H1 (cell line): Measurements from ENCODE around the gene LTB4R. TPM values are rescaled to one million over a fixed set of nuclear protein-coding genes. Genes with fewer than 3 reads are reported as not detected.

Source experiments
- CTCF ChIA-PET: fragments of 300-600 bp; sonication (Branson Sonifier 250); formaldehyde crosslinking; loops from one replicate; lab custom pipeline; 2021; ENCODE audit not compliant: partially characterized antibody; lab: Charles Lee
- POLR2A ChIA-PET: fragments of 300-600 bp; sonication (Branson Sonifier 250); formaldehyde crosslinking; loops from one replicate; lab custom pipeline; 2021; ENCODE audit warnings: inconsistent platforms; ENCODE audit not compliant: partially characterized antibody; lab: Charles Lee
- DNase-seq, 2 experiments: peaks; one replicate each; pipeline versions ENCODE4 v3.0.0 to v3.0.0-alpha.2; 2010 to 2022; ENCODE audit warnings: low spot score in 2 of 2, low read depth in 1 of 2, mixed read lengths in 1 of 2
- FAIRE-seq: peaks from 2 replicates; lab custom pipeline; 2011; peaks lifted over from hg19 to GRCh38; lab: Jason Lieb, UNC
- H2AFZ ChIP-seq: 2 replicates; pipeline ENCODE4 v1.8.1; 2012; ENCODE audit warnings: low read length, inconsistent platforms
- H2AK5ac ChIP-seq: 2 replicates; pipeline ENCODE4 v1.6.1; 2013; ENCODE audit warnings: low read depth, low read length
- H2BK120ac ChIP-seq: replicated peaks from 2 replicates; pipeline ENCODE3; 2013; ENCODE audit warnings: low read depth, low read length, inconsistent platforms
- H2BK12ac ChIP-seq: 2 replicates; pipeline ENCODE4 v1.6.1; 2013; ENCODE audit warnings: low read depth, low read length
- H2BK15ac ChIP-seq: 2 replicates; pipeline ENCODE4 v1.6.1; 2013; ENCODE audit warnings: low read length
- H2BK20ac ChIP-seq: 2 replicates; pipeline ENCODE4 v1.6.1; 2013; ENCODE audit warnings: low read length
- H2BK5ac ChIP-seq: 2 replicates; pipeline ENCODE4 v1.6.1; 2013; ENCODE audit warnings: low read depth, low read length
- H3K14ac ChIP-seq: 2 replicates; pipeline ENCODE4 v1.6.1; 2013; ENCODE audit warnings: inconsistent platforms; ENCODE audit not compliant: insufficient read length
- H3K18ac ChIP-seq: 2 replicates; pipeline ENCODE4 v1.6.1; 2013; ENCODE audit warnings: low read length; ENCODE audit errors: extremely low read depth
- H3K23ac ChIP-seq: 2 replicates; pipeline ENCODE4 v1.6.1; 2013; ENCODE audit warnings: inconsistent platforms; ENCODE audit not compliant: insufficient read length
- H3K23me2 ChIP-seq: 2 replicates; pipeline ENCODE4 v1.6.1; 2013; ENCODE audit warnings: low read depth, low read length
- H3K27ac ChIP-seq: 2 replicates; pipeline ENCODE4 v1.6.1; 2011; ENCODE audit warnings: low read depth, low read length, inconsistent platforms
- H3K27me3 ChIP-seq, 4 experiments: replicated peaks in 1 of 4; 1 replicate in 1 of 4; 2 replicates in 3 of 4; pipeline versions ENCODE4 v1.6.1 to v1.8.1; 2011 to 2013; ENCODE audit warnings: low read length in 3 of 4, mild to moderate bottlenecking in 3 of 4, inconsistent platforms in 2 of 4, mixed read lengths in 2 of 4, moderate library complexity in 1 of 4; ENCODE audit not compliant: control insufficient read depth in 3 of 4, insufficient read depth in 3 of 4; ENCODE audit errors: extremely low read depth in 1 of 4
- H3K36me3 ChIP-seq, 4 experiments: 2 replicates each; pipeline versions ENCODE4 v1.6.1 to v1.8.1; 2011 to 2013; ENCODE audit warnings: mild to moderate bottlenecking in 4 of 4, low read length in 3 of 4, moderate library complexity in 2 of 4, control low read depth in 1 of 4, inconsistent platforms in 1 of 4; ENCODE audit not compliant: insufficient read depth in 4 of 4, control insufficient read depth in 2 of 4
- H3K4ac ChIP-seq: replicated peaks from 2 replicates; pipeline ENCODE3; 2013; ENCODE audit warnings: low read length, low read depth, mixed read lengths, inconsistent platforms; ENCODE audit not compliant: insufficient read length
- H3K4me1 ChIP-seq, 4 experiments: replicated peaks in 1 of 4; 1 replicate in 1 of 4; 2 replicates in 3 of 4; pipeline versions ENCODE4 v1.6.1 to v1.8.1; 2011 to 2013; ENCODE audit warnings: low read length in 3 of 4, inconsistent platforms in 2 of 4, mixed read lengths in 1 of 4; ENCODE audit not compliant: insufficient read depth in 4 of 4, control insufficient read depth in 3 of 4
- H3K4me2 ChIP-seq, 2 experiments: 2 replicates each; pipeline versions ENCODE4 v1.6.1 to v1.8.1; 2011 to 2013; ENCODE audit warnings: low read depth in 2 of 2, low read length in 2 of 2, control low read depth in 1 of 2, inconsistent platforms in 1 of 2, mild to moderate bottlenecking in 1 of 2; ENCODE audit not compliant: insufficient read depth in 1 of 2
- H3K4me3 ChIP-seq, 4 experiments: fragments of 200-600, 300-600 bp in 1 of 4; sonication (generic), shearing (Covaris generic), sonication (Bioruptor Twin) in 1 of 4; 2 replicates each; pipeline versions ENCODE4 v1.5.1 to v1.8.1; 2011 to 2016; ENCODE audit warnings: low read length in 4 of 4, low read depth in 3 of 4, control low read depth in 2 of 4, inconsistent platforms in 2 of 4, mild to moderate bottlenecking in 2 of 4, mixed read lengths in 1 of 4, moderate library complexity in 1 of 4; ENCODE audit not compliant: insufficient read depth in 2 of 4; ENCODE audit errors: extremely low read depth in 1 of 4
- H3K56ac ChIP-seq: replicated peaks from 2 replicates; pipeline ENCODE3; 2013; ENCODE audit warnings: low read depth, mild to moderate bottlenecking, mixed read lengths, low read length, inconsistent platforms; ENCODE audit not compliant: insufficient read length
- H3K79me1 ChIP-seq: 2 replicates; pipeline ENCODE4 v1.6.1; 2013; ENCODE audit warnings: low read depth, low read length, control low read depth
- H3K79me2 ChIP-seq, 2 experiments: 2 replicates each; pipeline versions ENCODE4 v1.6.1 to v1.8.1; 2012 to 2013; ENCODE audit warnings: low read length in 2 of 2, mild to moderate bottlenecking in 2 of 2, inconsistent platforms in 1 of 2; ENCODE audit not compliant: insufficient read depth in 2 of 2, control insufficient read depth in 1 of 2
- H3K9ac ChIP-seq, 4 experiments: replicated peaks in 1 of 4; 1 replicate in 1 of 4; 2 replicates in 3 of 4; pipeline versions ENCODE4 v1.6.1 to v1.8.1; 2011 to 2013; ENCODE audit warnings: low read depth in 3 of 4, low read length in 3 of 4, control low read depth in 2 of 4, mild to moderate bottlenecking in 2 of 4, moderate library complexity in 2 of 4, inconsistent platforms in 1 of 4; ENCODE audit errors: extremely low read depth in 1 of 4
- H3K9me3 ChIP-seq, 2 experiments: 2 replicates each; pipeline versions ENCODE4 v1.6.1 to v1.8.1; 2012 to 2013; ENCODE audit warnings: mild to moderate bottlenecking in 2 of 2, moderate library complexity in 2 of 2, control low read depth in 1 of 2, inconsistent platforms in 1 of 2, low read depth in 1 of 2, low read length in 1 of 2, mixed read lengths in 1 of 2; ENCODE audit not compliant: insufficient read depth in 2 of 2
- H4K20me1 ChIP-seq, 2 experiments: replicated peaks in 1 of 2; 2 replicates each; pipeline versions ENCODE3 to v1.8.1; 2011 to 2013; ENCODE audit warnings: inconsistent platforms in 2 of 2, low read length in 2 of 2, mild to moderate bottlenecking in 1 of 2; ENCODE audit not compliant: insufficient read depth in 2 of 2, control insufficient read depth in 1 of 2
- H4K5ac ChIP-seq: 2 replicates; pipeline ENCODE4 v1.6.1; 2013; ENCODE audit warnings: low read length, low read depth, mixed read lengths, inconsistent platforms; ENCODE audit not compliant: insufficient read length
- H4K8ac ChIP-seq: 2 replicates; pipeline ENCODE4 v1.8.0; 2013; ENCODE audit warnings: mild to moderate bottlenecking, moderate library complexity, low read length, inconsistent platforms; ENCODE audit not compliant: insufficient read depth; ENCODE audit errors: extremely low read depth
- H4K91ac ChIP-seq: replicated peaks from 2 replicates; pipeline ENCODE3; 2013; ENCODE audit warnings: low read length, mixed read lengths, inconsistent platforms; ENCODE audit not compliant: insufficient read length
- CHD2 ChIP-seq: IDR thresholded peaks from 2 replicates; pipeline ENCODE4 v1.6.1; 2012; ENCODE audit warnings: low read length, improper control_type of control experiment
- CREB1 ChIP-seq: IDR thresholded peaks from 2 replicates; pipeline ENCODE4 v1.6.1; 2012; ENCODE audit warnings: inconsistent platforms
- EZH2 ChIP-seq: fragments of 200-600 bp; sonication (generic); IDR thresholded peaks from 2 replicates; pipeline ENCODE4 v1.7.1; 2012; ENCODE audit warnings: low read depth, mild to moderate bottlenecking, moderate library complexity, low read length, inconsistent platforms; ENCODE audit not compliant: severe bottlenecking
- JUN ChIP-seq: IDR thresholded peaks from 2 replicates; pipeline ENCODE4 v1.6.1; 2011; ENCODE audit warnings: low read depth, mild to moderate bottlenecking, improper control_type of control experiment, low read length
- KDM1A ChIP-seq: fragments of 200-600, 300-600 bp; sonication (generic); IDR thresholded peaks from 2 replicates; pipeline ENCODE4 v1.7.1; 2016; ENCODE audit warnings: mild to moderate bottlenecking, low read length, borderline replicate concordance
- MAX ChIP-seq: IDR thresholded peaks from 2 replicates; pipeline ENCODE4 v1.6.1; 2012; ENCODE audit warnings: inconsistent platforms
- RBBP5 ChIP-seq: IDR thresholded peaks from 2 replicates; pipeline ENCODE4 v1.7.1; 2012; ENCODE audit warnings: low read depth, mild to moderate bottlenecking, inconsistent platforms, low read length, moderate library complexity, borderline replicate concordance
- RXRA ChIP-seq: IDR thresholded peaks from 2 replicates; pipeline ENCODE4 v1.6.1; 2011; ENCODE audit warnings: low read depth, mild to moderate bottlenecking, low read length, moderate library complexity; ENCODE audit not compliant: insufficient read depth
- SP1 ChIP-seq: IDR thresholded peaks from 2 replicates; pipeline ENCODE4 v1.6.1; 2011; ENCODE audit warnings: low read depth, low read length
- SRF ChIP-seq: IDR thresholded peaks from 2 replicates; pipeline ENCODE4 v1.6.1; 2011; ENCODE audit warnings: mild to moderate bottlenecking, low read depth, low read length, moderate library complexity
- USF2 ChIP-seq: IDR thresholded peaks from 2 replicates; pipeline ENCODE4 v1.6.1; 2011; ENCODE audit warnings: low read length, improper control_type of control experiment
- YY1 ChIP-seq: IDR thresholded peaks from 2 replicates; pipeline ENCODE4 v1.6.1; 2011; ENCODE audit warnings: low read depth, mild to moderate bottlenecking, low read length
- ZNF274 ChIP-seq: IDR thresholded peaks from 2 replicates; pipeline ENCODE4 v1.7.0; 2012; ENCODE audit warnings: low read length, borderline replicate concordance; ENCODE audit errors: extremely low read depth
- WGBS, 2 experiments: shearing (Covaris generic) in 1 of 2; methylation state at CpG; one replicate each; pipeline versions ENCODE4 v1.1.6 to v1.1.7; 2013 to 2015; ENCODE audit warnings: low lambda C conversion rate in 2 of 2, mixed read lengths in 2 of 2, inconsistent platforms in 1 of 2, low coverage in 1 of 2, missing lambda C conversion rate in 1 of 2; ENCODE audit not compliant: insufficient replicate concordance in 2 of 2, insufficient coverage in 1 of 2, insufficient read length in 1 of 2; ENCODE audit errors: extremely low coverage in 1 of 2, missing lambda C conversion rate in 1 of 2; 5-methylcytosine and 5-hydroxymethylcytosine counted together
- polyA plus RNA-seq, 7 experiments: library from polyadenylated mRNA; depleted of rRNA in 3 of 7; stranded (reverse) in 5 of 7; unstranded in 2 of 7; fragments of >200 nt in 5 of 7; fragments of 200-250 nt in 2 of 7; gene quantifications; 1 replicate in 5 of 7; 2 replicates in 1 of 7; 4 replicates in 1 of 7; pipeline versions ENCODE4 v1.2.1 to v1.2.3, GENCODE V29; 2011 to 2013; ENCODE audit warnings: missing spikeins in 2 of 7, mixed read lengths in 2 of 7
- total RNA-seq: library from RNA; stranded (reverse); fragmentation: NEBNext Ultra II Directional; extraction: Animal tissue kit (Norgen Biotek cat#: 25700); gene quantifications from 2 replicates; pipeline ENCODE4 v1.2.1, GENCODE V29; 2021

The LTB4R gene
- total and polyA plus RNA-seq, 2 of the 8 experiments (the other 6 are each of a cell fraction or from before 2014, with no cell fraction given): 4.1 to 6.7 TPM

GRCh38 chr14:24340606-24341005, 29.3 kb downstream of the LTB4R start:
- H3K4me3 ChIP-seq: no peak overlapping the region
- peaks cover 0 to 5% (median 0%) of the 10 kb centered on the region in 4 experiments; a peak in 2 of 7 replicates for H3K4me1 ChIP-seq
- no peak overlapping the region for H3K9ac ChIP-seq
- no peak overlapping the region for H2BK5ac ChIP-seq
- H2AK5ac ChIP-seq: no peak overlapping the region
- no peaks in the 10 kb centered on the region for H3K79me2 ChIP-seq
- no peak overlapping the region for H3K23ac ChIP-seq
- no peak overlapping the region for H4K8ac ChIP-seq
- CTCF ChIA-PET: interaction anchor here (0.6 to 27.8 kb wide), 9 partner anchors 11 to 469 kb away, joined by 3 to 664 read pairs (median 6); partner anchors contain the start of genes CBLN3, KHNYN and NFATC4
- H2BK120ac ChIP-seq: no peak overlapping the region
- H2BK20ac ChIP-seq: no peak overlapping the region
- no peaks in the 10 kb centered on the region for H4K20me1 ChIP-seq
- peaks cover 42 to 63% (median 61%) of the 10 kb centered on the region in 4 experiments for H3K27me3 ChIP-seq
- DNase-seq (no peak), FAIRE-seq (no peak)
- no peak overlapping the region for H4K91ac ChIP-seq
- no peak overlapping the region for H3K4ac ChIP-seq
- no peak overlapping the region for H2AFZ ChIP-seq
- WGBS, 2 experiments: 73% methylated on average over 1 of the region's 1 CpG; no CpG with 5 or more reads in 1 of the 2 experiments
- no peak overlapping the region for H4K5ac ChIP-seq
- H3K4me2 ChIP-seq: no peak overlapping the region; a peak in 1 of 4 replicates
- no peak overlapping the region for H2BK15ac ChIP-seq
- H3K14ac ChIP-seq: no peak overlapping the region
- H3K79me1 ChIP-seq: no peaks in the 10 kb centered on the region
- no peak overlapping the region for H3K18ac ChIP-seq
- peaks cover 8% of the 10 kb centered on the region; the same call in 1 of the 2 replicates for H3K23me2 ChIP-seq
- H2BK12ac ChIP-seq: no peak overlapping the region
- H3K27ac ChIP-seq: no peak overlapping the region
- no peaks in the 10 kb centered on the region for H3K9me3 ChIP-seq
- no peaks in the 10 kb centered on the region for H3K36me3 ChIP-seq
- POLR2A ChIA-PET: interaction anchor here (0.6 to 1.8 kb wide), 4 partner anchors 26 to 96 kb away, joined by 3 to 6 read pairs (median 4); partner anchors contain the start of genes CBLN3 and KHNYN
- no peak overlapping the region for H3K56ac ChIP-seq
- TF ChIP-seq RXRA (no peak), ZNF274 (no peak), YY1 (no peak), USF2 (no peak), EZH2 (no peak), MAX (no peak), RBBP5 (no peak), JUN (no peak), CREB1 (no peak), SRF (no peak), KDM1A (no peak), SP1 (no peak), CHD2 (no peak)
